GM23248 (cell line): ENCODE measurements around the gene IL1RAPL2. TPM values are rescaled to one million over a fixed set of nuclear protein-coding genes. Genes with fewer than 3 reads are reported as not detected.

Experiments used
- DNase-seq: peaks from one replicate; pipeline ENCODE4 v3.0.0-alpha.2; 2015
- H2AFZ ChIP-seq: fragments of 200-600 bp; sonication (generic); 2 replicates; pipeline ENCODE4 v1.6.1; 2016; ENCODE audit warnings: antibody characterized with exemption
- H3F3A ChIP-seq: fragments of 200-600 bp; sonication (generic); 2 replicates; pipeline ENCODE4 v1.6.1; 2016; ENCODE audit warnings: mild to moderate bottlenecking, antibody characterized with exemption, mixed run types; ENCODE audit not compliant: insufficient read depth
- H3K27ac ChIP-seq: fragments of 200-600 bp; sonication (generic); 2 replicates; pipeline ENCODE4 v1.5.1; 2016; ENCODE audit warnings: mild to moderate bottlenecking
- H3K27me3 ChIP-seq: fragments of 200-600 bp; sonication (generic); replicated peaks from 2 replicates; pipeline ENCODE4 v1.6.1; 2016; ENCODE audit warnings: mild to moderate bottlenecking; ENCODE audit not compliant: insufficient read depth
- H3K36me3 ChIP-seq: fragments of 200-600 bp; sonication (generic); 2 replicates; pipeline ENCODE4 v1.6.1; 2016; ENCODE audit warnings: low read depth, mild to moderate bottlenecking
- H3K4me1 ChIP-seq: fragments of 200-600 bp; sonication (generic); 2 replicates; pipeline ENCODE4 v1.6.1; 2016; ENCODE audit warnings: mild to moderate bottlenecking; ENCODE audit not compliant: insufficient read depth
- H3K4me2 ChIP-seq: fragments of 200-600 bp; sonication (generic); one replicate; pipeline ENCODE4 v1.6.1; 2016; ENCODE audit warnings: mild to moderate bottlenecking; ENCODE audit not compliant: unreplicated experiment
- H3K4me3 ChIP-seq: fragments of 200-600 bp; sonication (generic); 2 replicates; pipeline ENCODE4 v1.5.1; 2016; ENCODE audit warnings: mild to moderate bottlenecking
- H3K79me2 ChIP-seq: fragments of 200-600 bp; sonication (generic); 2 replicates; pipeline ENCODE4 v1.6.1; 2016; ENCODE audit warnings: mild to moderate bottlenecking; ENCODE audit not compliant: insufficient read depth
- H3K9ac ChIP-seq: fragments of 200-600 bp; sonication (generic); 2 replicates; pipeline ENCODE4 v1.6.1; 2016; ENCODE audit warnings: mild to moderate bottlenecking
- H3K9me2 ChIP-seq: fragments of 200-600 bp; sonication (generic); 2 replicates; pipeline ENCODE4 v1.6.1; 2016; ENCODE audit warnings: mixed run types, mild to moderate bottlenecking, moderate library complexity; ENCODE audit not compliant: insufficient read depth
- H3K9me3 ChIP-seq: fragments of 200-600 bp; sonication (generic); one replicate; pipeline ENCODE4 v1.6.1; 2017; ENCODE audit warnings: low read depth
- H4K20me1 ChIP-seq: fragments of 200-600 bp; sonication (generic); 2 replicates; pipeline ENCODE4 v1.6.0; 2016; ENCODE audit not compliant: insufficient read depth
- EZH2 ChIP-seq: fragments of 200-600 bp; sonication (generic); IDR thresholded peaks from 2 replicates; pipeline ENCODE4 v1.6.1; 2018; ENCODE audit warnings: antibody characterized with exemption, mild to moderate bottlenecking; ENCODE audit not compliant: insufficient read depth, poor library complexity, severe bottlenecking
- EZH2phosphoT487 ChIP-seq: fragments of 200-600 bp; sonication (generic); IDR thresholded peaks from 2 replicates; pipeline ENCODE4 v1.6.1; 2018; ENCODE audit warnings: antibody characterized with exemption, moderate library complexity, mild to moderate bottlenecking, low read depth; ENCODE audit not compliant: insufficient read depth
- WGBS, 2 experiments: methylation state at CpG; one replicate each; pipeline ENCODE4 v1.1.6; 2015 to 2017; ENCODE audit warnings: low lambda C conversion rate in 2 of 2, low coverage in 1 of 2; ENCODE audit errors: missing lambda C conversion rate in 2 of 2; 5-methylcytosine and 5-hydroxymethylcytosine counted together
- in situ Hi-C: fragments of 300-500 bp; cut with MboI; formaldehyde crosslinking; loops from 2 replicates; pipeline ENCODE4 v1.15.0; 2020
- polyA plus RNA-seq: library from polyadenylated mRNA; unstranded; fragments of >200 nt; fragmentation: Nextera tagmentation; extraction: Ambion mirVana; gene quantifications from 2 replicates; pipeline ENCODE4 v1.2.1, GENCODE V29; 2016
- total RNA-seq: library from RNA; depleted of rRNA; stranded (reverse); fragments of >200 nt; shearing (Covaris generic); gene quantifications from 2 replicates; pipeline ENCODE4 v1.2.3, GENCODE V29; 2014

IL1RAPL2 gene
- total and polyA plus RNA-seq, 2 experiments from 2014 or later: not detected

DNA sequence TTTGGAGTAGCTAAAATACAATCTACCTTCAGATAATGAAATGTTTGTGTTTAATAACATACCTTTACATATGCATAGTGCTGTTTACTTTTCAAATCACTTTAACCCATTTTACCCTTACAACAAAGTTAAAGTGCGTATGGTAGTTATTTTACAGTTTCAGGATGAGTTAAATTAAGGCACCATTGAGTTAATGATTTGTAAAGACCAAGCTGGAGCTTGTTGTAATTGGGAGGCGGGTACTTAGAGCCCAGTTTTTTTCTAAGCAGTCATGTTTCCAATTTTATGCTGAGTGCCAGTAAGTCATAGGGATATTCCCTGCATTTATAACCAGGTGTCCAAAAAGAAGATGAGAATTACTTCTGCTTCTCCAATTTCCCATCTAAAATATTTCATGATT lies 1172.2 kb downstream of the IL1RAPL2 start:
- no peak overlapping the region for H3K4me3 ChIP-seq

DNA sequence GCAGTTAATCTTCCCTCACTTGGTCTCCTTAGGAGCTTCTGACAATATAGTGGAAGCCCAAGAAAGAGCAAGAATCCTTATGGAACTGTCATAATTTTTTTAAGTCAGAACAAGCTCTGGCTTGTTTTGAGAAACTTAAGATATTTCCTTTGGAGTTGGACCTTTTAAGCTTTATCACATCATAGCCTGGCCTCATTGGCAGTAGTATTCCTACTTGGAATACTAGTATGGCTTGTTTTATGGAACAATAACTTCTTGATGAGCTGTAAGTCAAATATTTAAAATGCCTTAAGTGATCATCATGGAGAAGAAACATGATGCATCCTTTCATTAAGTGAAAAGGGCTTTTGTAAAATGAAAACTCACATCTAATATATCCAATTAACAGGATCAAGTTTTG lies 1178.3 kb downstream of the IL1RAPL2 start:
- Histone ChIP-seq H3K27me3 (no peaks in the 10 kb centered on the region), H3K4me1 (no peaks in the 10 kb centered on the region), H3K9ac (no peak overlapping the region), H3F3A (no peaks in the 10 kb centered on the region), H3K27ac (no peak overlapping the region), H3K79me2 (no peaks in the 10 kb centered on the region), H3K9me3 (no peaks in the 10 kb centered on the region), H3K9me2 (no peaks in the 10 kb centered on the region), H4K20me1 (no peaks in the 10 kb centered on the region), H2AFZ (no peak overlapping the region), H3K36me3 (no peaks in the 10 kb centered on the region), H3K4me3 (no peak overlapping the region), H3K4me2 (no peak overlapping the region)
- no peak for DNase-seq
- in situ Hi-C loops: no loop called here
- TF ChIP-seq EZH2 (no peak), EZH2phosphoT487 (no peak)

More for the DNA sequence above, 1172.2 kb downstream of the IL1RAPL2 start:
- H3K27ac ChIP-seq: no peak overlapping the region
- TF ChIP-seq EZH2 (no peak), EZH2phosphoT487 (no peak)
- no peaks in the 10 kb centered on the region for H3K9me2 ChIP-seq
- H3K4me2 ChIP-seq: no peak overlapping the region
- H3K4me1 ChIP-seq: no peaks in the 10 kb centered on the region
- 13 to 17% methylated on average over 2 of the region's 2 CpGs for WGBS, 2 experiments
- no peak for DNase-seq
- no peaks in the 10 kb centered on the region for H3K79me2 ChIP-seq
- H3K36me3 ChIP-seq: no peaks in the 10 kb centered on the region
- H3K27me3 ChIP-seq: no peaks in the 10 kb centered on the region
- no peaks in the 10 kb centered on the region for H4K20me1 ChIP-seq
- H3K9ac ChIP-seq: no peak overlapping the region
- in situ Hi-C loops: no loop called here
- H2AFZ ChIP-seq: no peak overlapping the region
- no peaks in the 10 kb centered on the region for H3K9me3 ChIP-seq
- H3F3A ChIP-seq: no peaks in the 10 kb centered on the region

DNA sequence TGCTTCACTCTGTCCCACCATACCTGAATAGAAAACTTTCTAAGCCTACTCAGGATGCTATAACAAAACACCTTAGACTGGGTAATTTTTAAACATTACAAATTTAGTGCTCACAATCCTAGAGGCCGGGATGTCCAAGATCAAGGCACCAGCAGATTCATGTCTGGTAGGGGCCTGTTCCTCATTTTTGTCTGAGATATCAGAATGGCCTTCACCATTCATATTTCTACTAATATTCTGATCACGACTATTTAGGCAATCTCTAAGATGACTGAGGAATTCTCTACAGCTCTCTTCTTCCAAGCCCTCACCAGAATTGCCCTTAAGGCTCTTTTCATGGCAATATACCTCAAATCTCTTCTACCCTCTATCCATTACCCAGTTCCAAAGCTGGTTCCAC lies 1178.9 kb downstream of the IL1RAPL2 start:
- no peaks in the 10 kb centered on the region for H3K79me2 ChIP-seq
- H3K9me3 ChIP-seq: no peaks in the 10 kb centered on the region
- H3K27me3 ChIP-seq: no peaks in the 10 kb centered on the region
- H3K36me3 ChIP-seq: no peaks in the 10 kb centered on the region
- H2AFZ ChIP-seq: no peak overlapping the region
- in situ Hi-C loops: no loop called here
- H3K4me2 ChIP-seq: no peak overlapping the region
- no peak for TF ChIP-seq EZH2phosphoT487
- no peak for TF ChIP-seq EZH2
- DNase-seq: no peak
- no peaks in the 10 kb centered on the region for H4K20me1 ChIP-seq
- no peaks in the 10 kb centered on the region for H3F3A ChIP-seq
- H3K4me3 ChIP-seq: no peak overlapping the region
- no peaks in the 10 kb centered on the region for H3K4me1 ChIP-seq
- H3K27ac ChIP-seq: no peak overlapping the region
- 4 to 6% methylated on average over 2 of the region's 2 CpGs for WGBS, 2 experiments
- no peak overlapping the region for H3K9ac ChIP-seq
- H3K9me2 ChIP-seq: no peaks in the 10 kb centered on the region

DNA sequence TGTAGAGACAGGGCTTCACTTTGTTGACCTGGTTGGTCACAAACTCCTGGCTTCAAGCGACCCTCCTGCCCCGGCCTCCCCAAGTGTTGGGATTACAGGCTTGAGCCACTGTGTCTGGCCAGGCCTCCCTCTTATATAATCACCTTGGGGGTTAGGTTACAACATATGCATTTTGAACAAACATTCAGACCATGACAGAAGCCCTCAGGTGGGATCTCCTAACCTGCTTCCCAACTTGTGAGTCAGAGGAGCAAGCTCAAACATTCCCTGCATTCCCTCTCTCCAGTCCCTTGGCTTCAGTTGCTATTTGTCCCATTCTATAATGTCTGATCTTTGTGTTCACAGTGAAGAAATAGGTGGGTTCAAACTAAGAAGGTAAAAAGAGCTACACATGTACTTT lies 1179.9 kb downstream of the IL1RAPL2 start:
- no peaks in the 10 kb centered on the region for H3F3A ChIP-seq
- no peak overlapping the region for H3K4me2 ChIP-seq
- H3K9me2 ChIP-seq: no peaks in the 10 kb centered on the region
- in situ Hi-C loops: no loop called here
- DNase-seq: no peak
- H3K9ac ChIP-seq: no peak overlapping the region
- no peaks in the 10 kb centered on the region for H3K36me3 ChIP-seq
- H3K27ac ChIP-seq: no peak overlapping the region
- H4K20me1 ChIP-seq: no peaks in the 10 kb centered on the region
- TF ChIP-seq EZH2phosphoT487 (no peak), EZH2 (no peak)
- no peaks in the 10 kb centered on the region for H3K9me3 ChIP-seq
- 15 to 56% methylated on average over 2 of the region's 2 CpGs for WGBS, 2 experiments
- no peak overlapping the region for H3K4me3 ChIP-seq
- no peaks in the 10 kb centered on the region for H3K79me2 ChIP-seq
- no peak overlapping the region for H2AFZ ChIP-seq
- no peaks in the 10 kb centered on the region for H3K27me3 ChIP-seq
- H3K4me1 ChIP-seq: no peaks in the 10 kb centered on the region

DNA sequence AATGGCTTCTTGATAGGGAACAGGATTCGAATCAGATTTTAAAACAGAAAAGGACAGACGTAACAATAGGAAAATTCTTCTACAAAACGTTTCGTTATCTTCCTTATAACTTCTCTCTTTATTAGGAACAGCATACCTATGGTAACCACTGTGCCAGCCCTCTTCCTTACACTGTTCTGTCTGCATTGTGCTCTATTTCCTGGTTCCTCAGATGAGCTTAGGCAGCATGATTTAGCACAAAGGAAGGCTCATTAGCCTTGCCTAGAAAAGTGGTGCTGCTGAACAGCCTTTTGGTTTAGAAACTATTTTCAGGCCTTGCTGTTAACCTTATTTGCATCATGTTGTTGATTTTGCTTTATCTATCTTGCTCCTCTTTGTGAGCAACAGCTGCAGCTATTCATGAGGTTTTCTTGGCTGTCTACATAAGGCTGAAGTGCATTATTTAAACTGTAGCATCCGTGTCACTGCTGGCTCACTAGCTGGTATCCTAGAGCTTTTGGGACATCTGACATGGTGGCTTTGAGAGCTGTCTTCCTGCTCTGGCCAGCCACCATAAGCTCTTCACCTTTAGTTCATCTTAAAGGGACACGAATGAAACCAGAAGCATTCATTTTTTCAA lies 1186.4 kb downstream of the IL1RAPL2 start:
- DNase-seq: no peak
- Histone ChIP-seq H3K36me3 (no peaks in the 10 kb centered on the region), H3K4me3 (no peak overlapping the region), H4K20me1 (no peaks in the 10 kb centered on the region), H3K27ac (no peak overlapping the region), H3K27me3 (no peaks in the 10 kb centered on the region), H2AFZ (no peak overlapping the region), H3F3A (no peaks in the 10 kb centered on the region), H3K4me1 (no peaks in the 10 kb centered on the region), H3K79me2 (no peaks in the 10 kb centered on the region), H3K9me3 (no peaks in the 10 kb centered on the region), H3K9me2 (no peaks in the 10 kb centered on the region), H3K4me2 (no peak overlapping the region), H3K9ac (no peak overlapping the region)
- no peak for TF ChIP-seq EZH2
- no peak for TF ChIP-seq EZH2phosphoT487
- 0 to 2% methylated on average over 5 to 6 of the region's 6 CpGs for WGBS, 2 experiments
- in situ Hi-C loops: no loop called here
